Psoas muscle (tissue), 8 donors: Measurements from ENCODE around the gene GSG1. TPM values are rescaled to one million over a fixed set of nuclear protein-coding genes. Genes with fewer than 3 reads are reported as not detected.
"Not testable (repeated sequence)": the region's sequence is repeated elsewhere in the genome, so short reads cannot be mapped to it uniquely, and the experiment has no call there.

ENCODE experiments used
- ATAC-seq, 4 donors: fragments of 200-7000 bp; cut with Tn5 transposase; one replicate each; pipeline ENCODE4 v1.9.1; 2020; ENCODE audit warnings: moderate library complexity in 3 of 4, mild to moderate bottlenecking in 2 of 4
- DNase-seq, 2 donors: peaks; one replicate each; pipeline ENCODE4 v3.0.0-alpha.2; 2020
- H3K27ac ChIP-seq: fragments of 200-600 bp; one replicate; pipeline ENCODE4 v1.8.0; 2022
- H3K27me3 ChIP-seq, 3 donors: fragments of 200-600 bp in 1 of 3; one replicate each; pipeline versions ENCODE4 v1.6.1 to v1.8.0; 2013 to 2022; ENCODE audit warnings: low read length in 2 of 3, mild to moderate bottlenecking in 2 of 3, moderate library complexity in 1 of 3; ENCODE audit not compliant: insufficient read depth in 3 of 3
- H3K36me3 ChIP-seq, 2 donors: fragments of 200-600 bp in 1 of 2; one replicate each; pipeline versions ENCODE4 v1.6.1 to v1.8.0; 2013 to 2022; ENCODE audit warnings: low read depth in 1 of 2, mild to moderate bottlenecking in 1 of 2, moderate library complexity in 1 of 2; ENCODE audit not compliant: insufficient read depth in 1 of 2
- H3K4me1 ChIP-seq: fragments of 200-600 bp; one replicate; pipeline ENCODE4 v1.8.0; 2022
- H3K4me3 ChIP-seq: fragments of 200-600 bp; one replicate; pipeline ENCODE4 v1.8.0; 2022; ENCODE audit warnings: mild to moderate bottlenecking
- H3K9me3 ChIP-seq: fragments of 200-600 bp; one replicate; pipeline ENCODE4 v1.8.0; 2022
- WGBS, 3 donors: extraction: QIAGEN DNeasy Blood & Tissue Kit; methylation state at CpG; one replicate each; pipeline versions ENCODE4 v1.1.6 to v1.1.7; 2013; 5-methylcytosine and 5-hydroxymethylcytosine counted together
- intact Hi-C, 2 donors: fragments of 100-400 bp; cut with DNase I; formaldehyde crosslinking; loops; one replicate each; pipeline versions ENCODE4 v1.11.0 to v1.14.2; 2022
- polyA plus RNA-seq, 3 donors: library from polyadenylated mRNA; stranded (reverse); fragments of 200-250 nt; gene quantifications; one replicate each; pipeline ENCODE4 v1.2.3, GENCODE V29; 2013
- total RNA-seq, 4 donors: library from RNA; stranded (reverse); fragmentation: NEBNext Ultra II Directional in 2 of 4; extraction: Animal tissue kit (Norgen Biotek cat#: 25700) in 2 of 4; gene quantifications; one replicate each; pipeline versions ENCODE4 v1.2.1 to v1.2.4, GENCODE V29; 2021 to 2023
- TF ChIP-seq, protein P1 (sequence below): fragments of 200-600 bp; IDR thresholded peaks from one replicate; pipeline ENCODE4 v1.8.0; 2022; ENCODE audit warnings: antibody characterized with exemption
- donor health status: healthy with polysubstance abuse.
- donor health status: DM: no; HTN: no; CAD: no; lungs with moderate emphysema.
- donor health status: Bipolar disorder and iron deficiency.
- donor health status: healthy.
- donor health status: DM: yes; HTN: yes; CAD: no.
- donor health status: DM: no; HTN: no; CAD: no.
- donor health status: DM: no; HTN: no; CAD: no.
- donor health status: DM: yes; HTN: yes; CAD: no.

Gene GSG1
- total and polyA plus RNA-seq, 7 donors = not detected

- no peaks in the 10 kb centered on the region for H3K27me3 ChIP-seq
- WGBS, 3 donors = 93 to 96% (median 96%) methylated on average over 11 of the region's 11 CpGs
- no peak overlapping the region for H3K27ac ChIP-seq
- TF ChIP-seq, protein P1, sequence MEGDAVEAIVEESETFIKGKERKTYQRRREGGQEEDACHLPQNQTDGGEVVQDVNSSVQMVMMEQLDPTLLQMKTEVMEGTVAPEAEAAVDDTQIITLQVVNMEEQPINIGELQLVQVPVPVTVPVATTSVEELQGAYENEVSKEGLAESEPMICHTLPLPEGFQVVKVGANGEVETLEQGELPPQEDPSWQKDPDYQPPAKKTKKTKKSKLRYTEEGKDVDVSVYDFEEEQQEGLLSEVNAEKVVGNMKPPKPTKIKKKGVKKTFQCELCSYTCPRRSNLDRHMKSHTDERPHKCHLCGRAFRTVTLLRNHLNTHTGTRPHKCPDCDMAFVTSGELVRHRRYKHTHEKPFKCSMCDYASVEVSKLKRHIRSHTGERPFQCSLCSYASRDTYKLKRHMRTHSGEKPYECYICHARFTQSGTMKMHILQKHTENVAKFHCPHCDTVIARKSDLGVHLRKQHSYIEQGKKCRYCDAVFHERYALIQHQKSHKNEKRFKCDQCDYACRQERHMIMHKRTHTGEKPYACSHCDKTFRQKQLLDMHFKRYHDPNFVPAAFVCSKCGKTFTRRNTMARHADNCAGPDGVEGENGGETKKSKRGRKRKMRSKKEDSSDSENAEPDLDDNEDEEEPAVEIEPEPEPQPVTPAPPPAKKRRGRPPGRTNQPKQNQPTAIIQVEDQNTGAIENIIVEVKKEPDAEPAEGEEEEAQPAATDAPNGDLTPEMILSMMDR = no peak
- no peaks in the 10 kb centered on the region for H3K9me3 ChIP-seq
- no peaks in the 10 kb centered on the region for H3K4me1 ChIP-seq
- ATAC-seq (no peak), DNase-seq (no peak)
- intact Hi-C loops = no loop called here
- H3K36me3 ChIP-seq = peaks cover 2 to 28% of the 10 kb centered on the region in 2 donors
- no peak overlapping the region for H3K4me3 ChIP-seq
Observed at GRCh38 chr12:13084898-13085640, 18.4 kb downstream of the GSG1 start.

- ATAC-seq, H3K4me3 ChIP-seq, intact Hi-C loops, H3K27me3 ChIP-seq, DNase-seq, H3K4me1 ChIP-seq, H3K27ac ChIP-seq, H3K9me3 ChIP-seq: not testable (repeated sequence)
- WGBS, 3 donors = 93 to 100% (median 95%) methylated on average over 5 of the region's 5 CpGs
- peaks cover 9 to 36% of the 10 kb centered on the region in 2 donors for H3K36me3 ChIP-seq
Observed at GRCh38 chr12:13083638-13084037, 19.8 kb downstream of the GSG1 start.

DNA sequence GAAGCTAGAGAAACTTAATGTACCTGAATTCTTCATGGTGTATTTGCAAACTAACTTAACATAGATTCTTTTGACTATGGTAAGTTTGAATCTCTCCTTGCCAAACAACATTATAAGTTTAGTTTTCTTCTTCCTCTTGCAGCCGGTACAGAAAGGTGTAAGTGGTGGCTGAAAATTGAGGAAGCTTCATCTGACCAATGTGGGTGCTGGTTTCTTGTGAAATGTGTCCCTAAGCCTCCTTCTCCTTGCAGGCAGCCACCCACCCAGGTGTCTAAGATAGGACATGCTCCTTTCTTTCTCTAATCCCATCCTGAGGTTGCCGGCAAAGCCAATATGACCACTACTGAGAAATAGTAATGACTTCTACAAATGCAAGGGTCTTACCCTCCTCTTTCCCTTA lies 20.6 kb downstream of the GSG1 start:
- WGBS, 3 donors = 92 to 100% (median 98%) methylated on average over 2 of the region's 2 CpGs

GRCh38 chr12:13080266-13080665 lies 23.2 kb downstream of the GSG1 start:
- Histone ChIP-seq H3K4me1 (no peaks in the 10 kb centered on the region), H3K27ac (no peak overlapping the region), H3K36me3 (peaks cover 9 to 49% of the 10 kb centered on the region in 2 donors), H3K27me3 (no peaks in the 10 kb centered on the region), H3K9me3 (no peaks in the 10 kb centered on the region), H3K4me3 (no peak overlapping the region)
- 89 to 94% (median 94%) methylated on average over 3 of the region's 3 CpGs for WGBS, 3 donors
- intact Hi-C loops = no loop called here
- ATAC-seq (no peak), DNase-seq (no peak)
- TF ChIP-seq, protein P1 = no peak

More for the DNA sequence above, 20.6 kb downstream of the GSG1 start:
- no peaks in the 10 kb centered on the region for H3K4me1 ChIP-seq
- H3K4me3 ChIP-seq = no peak overlapping the region
- H3K27ac ChIP-seq = no peak overlapping the region
- no peaks in the 10 kb centered on the region for H3K9me3 ChIP-seq
- no peak for ATAC-seq
- intact Hi-C loops = no loop called here
- no peak for DNase-seq
- H3K27me3 ChIP-seq = no peaks in the 10 kb centered on the region
- TF ChIP-seq, protein P1 = no peak
- peaks cover 9 to 36% of the 10 kb centered on the region in 2 donors for H3K36me3 ChIP-seq

- no peaks in the 10 kb centered on the region for H3K4me1 ChIP-seq
- no peak overlapping the region for H3K27ac ChIP-seq
- 83 to 88% (median 84%) methylated on average over 8 of the region's 8 CpGs for WGBS, 3 donors
- no peaks in the 10 kb centered on the region for H3K9me3 ChIP-seq
- TF ChIP-seq, protein P1 = no peak
- DNase-seq = no peak
- no peaks in the 10 kb centered on the region for H3K27me3 ChIP-seq
- peaks cover 9 to 42% of the 10 kb centered on the region in 2 donors for H3K36me3 ChIP-seq
- no peak overlapping the region for H3K4me3 ChIP-seq
- intact Hi-C loops = no loop called here
- ATAC-seq = no peak
Observed at GRCh38 chr12:13079440-13079906, 24.0 kb downstream of the GSG1 start.
